ENCODE measurements around the gene DGKA. TPM values are rescaled to one million over a fixed set of nuclear protein-coding genes. Genes with fewer than 3 reads are reported as not detected.
A peak's percentile ranks its signal among the peaks of the same experiment; 100 is the strongest.

The DGKA gene
- total and polyA plus RNA-seq, 2 of the 13 experiments (the other 11 are each of a cell fraction or from before 2014, with no cell fraction given): 2.4 to 5.4 TPM

GRCh38 chr12:55996201-55996714, 65.3 kb downstream of the DGKA start (continued):
- TF ChIP-seq KDM1A (CRISPR knock-in tag; IDR thresholded peaks at IDR 0.05) (peak; percentile 44; the same call in 1 of the 2 replicates), GFI1 (CRISPR knock-in tag; IDR thresholded peaks at IDR 0.05; ENCODE audit: borderline replicate concordance) (0 out of 2 replicates have a peak, but pooled peaks have one; percentile 32), STAG1 (CRISPR knock-in tag; IDR thresholded peaks at IDR 0.05) (peak; percentile 78), REL (CRISPR knock-in tag; conservative IDR thresholded peaks at IDR 0.05) (no peak), RAD21 (CRISPR knock-in tag; IDR thresholded peaks at IDR 0.05) (peak; percentile 84), NCOA1 (CRISPR knock-in tag; IDR thresholded peaks at IDR 0.05) (no peak), NAIF1 (CRISPR knock-in tag; IDR thresholded peaks at IDR 0.05; ENCODE audit: borderline replicate concordance) (peak; percentile 75; the same call in 1 of the 2 replicates), SMC3 (IDR thresholded peaks at IDR 0.05; ENCODE audit: low read length) (peak; percentile 78), ZNF768 (CRISPR knock-in tag; IDR thresholded peaks at IDR 0.05) (peak; percentile 76; the same call in 1 of the 2 replicates), ZNF510 (CRISPR knock-in tag; IDR thresholded peaks at IDR 0.05; ENCODE audit: low read depth) (peak; percentile 10; the same call in 1 of the 2 replicates), REXO4 (CRISPR knock-in tag; IDR thresholded peaks at IDR 0.05; ENCODE audit: borderline replicate concordance) (no peak), SP1 (IDR thresholded peaks at IDR 0.05) (no peak), SP1 (CRISPR knock-in tag; IDR thresholded peaks at IDR 0.05) (0 out of 2 replicates have a peak, but pooled peaks have one; percentile 20), RCOR2 (CRISPR knock-in tag; IDR thresholded peaks at IDR 0.05) (peak; percentile 29; the same call in 1 of the 2 replicates), ZNF121 (CRISPR knock-in tag; IDR thresholded peaks at IDR 0.05) (peak; percentile 100), CREM (IDR thresholded peaks at IDR 0.05) (0 out of 2 replicates have a peak, but pooled peaks have one; percentile 26), CREM (CRISPR knock-in tag; IDR thresholded peaks at IDR 0.05) (no peak), CENPT (CRISPR knock-in tag; IDR thresholded peaks at IDR 0.05; ENCODE audit: low read depth) (no peak), SPEN (CRISPR knock-in tag; IDR thresholded peaks at IDR 0.05; ENCODE audit: low read depth) (peak; percentile 4; the same call in 1 of the 2 replicates), HDAC2 (CRISPR knock-in tag; IDR thresholded peaks at IDR 0.05) (peak; percentile 45; the same call in 1 of the 2 replicates), ZNF3 (CRISPR knock-in tag; IDR thresholded peaks at IDR 0.05) (peak; percentile 70; the same call in 1 of the 2 replicates), ZNF138 (CRISPR knock-in tag; IDR thresholded peaks at IDR 0.05; ENCODE audit: low read depth) (no peak), ZMYM3 (CRISPR knock-in tag; IDR thresholded peaks at IDR 0.05) (peak; percentile 88), CHD4 (IDR thresholded peaks at IDR 0.05; ENCODE audit: borderline replicate concordance, low read length) (peak; percentile 95)
- TF ChIP-seq, protein P1, sequence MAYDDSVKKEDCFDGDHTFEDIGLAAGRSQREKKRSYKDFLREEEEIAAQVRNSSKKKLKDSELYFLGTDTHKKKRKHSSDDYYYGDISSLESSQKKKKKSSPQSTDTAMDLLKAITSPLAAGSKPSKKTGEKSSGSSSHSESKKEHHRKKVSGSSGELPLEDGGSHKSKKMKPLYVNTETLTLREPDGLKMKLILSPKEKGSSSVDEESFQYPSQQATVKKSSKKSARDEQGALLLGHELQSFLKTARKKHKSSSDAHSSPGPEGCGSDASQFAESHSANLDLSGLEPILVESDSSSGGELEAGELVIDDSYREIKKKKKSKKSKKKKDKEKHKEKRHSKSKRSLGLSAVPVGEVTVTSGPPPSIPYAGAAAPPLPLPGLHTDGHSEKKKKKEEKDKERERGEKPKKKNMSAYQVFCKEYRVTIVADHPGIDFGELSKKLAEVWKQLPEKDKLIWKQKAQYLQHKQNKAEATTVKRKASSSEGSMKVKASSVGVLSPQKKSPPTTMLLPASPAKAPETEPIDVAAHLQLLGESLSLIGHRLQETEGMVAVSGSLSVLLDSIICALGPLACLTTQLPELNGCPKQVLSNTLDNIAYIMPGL (CRISPR knock-in tag; IDR thresholded peaks at IDR 0.05; ENCODE audit: borderline replicate concordance in 1 of 2, low read depth in 1 of 2): peak in 1 of 2 experiments; percentile 42; a peak in 1 of 4 replicates
- TF ChIP-seq, protein P2, sequence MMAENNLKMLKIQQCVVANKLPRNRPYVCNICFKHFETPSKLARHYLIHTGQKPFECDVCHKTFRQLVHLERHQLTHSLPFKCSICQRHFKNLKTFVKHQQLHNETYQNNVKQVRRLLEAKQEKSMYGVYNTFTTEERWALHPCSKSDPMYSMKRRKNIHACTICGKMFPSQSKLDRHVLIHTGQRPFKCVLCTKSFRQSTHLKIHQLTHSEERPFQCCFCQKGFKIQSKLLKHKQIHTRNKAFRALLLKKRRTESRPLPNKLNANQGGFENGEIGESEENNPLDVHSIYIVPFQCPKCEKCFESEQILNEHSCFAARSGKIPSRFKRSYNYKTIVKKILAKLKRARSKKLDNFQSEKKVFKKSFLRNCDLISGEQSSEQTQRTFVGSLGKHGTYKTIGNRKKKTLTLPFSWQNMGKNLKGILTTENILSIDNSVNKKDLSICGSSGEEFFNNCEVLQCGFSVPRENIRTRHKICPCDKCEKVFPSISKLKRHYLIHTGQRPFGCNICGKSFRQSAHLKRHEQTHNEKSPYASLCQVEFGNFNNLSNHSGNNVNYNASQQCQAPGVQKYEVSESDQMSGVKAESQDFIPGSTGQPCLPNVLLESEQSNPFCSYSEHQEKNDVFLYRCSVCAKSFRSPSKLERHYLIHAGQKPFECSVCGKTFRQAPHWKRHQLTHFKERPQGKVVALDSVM (CRISPR knock-in tag; IDR thresholded peaks at IDR 0.05): peak; percentile 97
- TF ChIP-seq, protein P3, sequence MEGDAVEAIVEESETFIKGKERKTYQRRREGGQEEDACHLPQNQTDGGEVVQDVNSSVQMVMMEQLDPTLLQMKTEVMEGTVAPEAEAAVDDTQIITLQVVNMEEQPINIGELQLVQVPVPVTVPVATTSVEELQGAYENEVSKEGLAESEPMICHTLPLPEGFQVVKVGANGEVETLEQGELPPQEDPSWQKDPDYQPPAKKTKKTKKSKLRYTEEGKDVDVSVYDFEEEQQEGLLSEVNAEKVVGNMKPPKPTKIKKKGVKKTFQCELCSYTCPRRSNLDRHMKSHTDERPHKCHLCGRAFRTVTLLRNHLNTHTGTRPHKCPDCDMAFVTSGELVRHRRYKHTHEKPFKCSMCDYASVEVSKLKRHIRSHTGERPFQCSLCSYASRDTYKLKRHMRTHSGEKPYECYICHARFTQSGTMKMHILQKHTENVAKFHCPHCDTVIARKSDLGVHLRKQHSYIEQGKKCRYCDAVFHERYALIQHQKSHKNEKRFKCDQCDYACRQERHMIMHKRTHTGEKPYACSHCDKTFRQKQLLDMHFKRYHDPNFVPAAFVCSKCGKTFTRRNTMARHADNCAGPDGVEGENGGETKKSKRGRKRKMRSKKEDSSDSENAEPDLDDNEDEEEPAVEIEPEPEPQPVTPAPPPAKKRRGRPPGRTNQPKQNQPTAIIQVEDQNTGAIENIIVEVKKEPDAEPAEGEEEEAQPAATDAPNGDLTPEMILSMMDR (CRISPR knock-in tag; IDR thresholded peaks at IDR 0.05): peak; percentile 80
